Keratinocyte (primary cell): Measurements from ENCODE around the gene SIX6. TPM values are rescaled to one million over a fixed set of nuclear protein-coding genes. Genes with fewer than 3 reads are reported as not detected.

Experiments used
- DNase-seq: peaks from one replicate; pipeline ENCODE4 v3.0.0-alpha.2; 2011; ENCODE audit warnings: low read depth, missing footprints, low spot score
- FAIRE-seq: peaks from 2 replicates; lab custom pipeline; 2011; peaks lifted over from hg19 to GRCh38; lab: Jason Lieb, UNC
- H2AFZ ChIP-seq: 2 replicates; pipeline ENCODE4 v1.6.0; 2012; ENCODE audit warnings: low read length, control low read depth, inconsistent platforms; ENCODE audit not compliant: control insufficient read depth
- H3K27ac ChIP-seq: 2 replicates; pipeline ENCODE4 v1.5.1; 2011; ENCODE audit warnings: low read length; ENCODE audit not compliant: control insufficient read depth, insufficient read depth
- H3K27me3 ChIP-seq: 3 replicates; pipeline ENCODE4 v1.6.0; 2011; ENCODE audit warnings: low read length; ENCODE audit not compliant: control insufficient read depth, insufficient read depth; ENCODE audit errors: extremely low read depth
- H3K36me3 ChIP-seq, 2 experiments: 2 replicates in 1 of 2; 3 replicates in 1 of 2; pipeline ENCODE4 v1.5.1; 2011; ENCODE audit warnings: low read length in 2 of 2, mild to moderate bottlenecking in 1 of 2; ENCODE audit not compliant: control insufficient read depth in 2 of 2, insufficient read depth in 2 of 2; ENCODE audit errors: extremely low read depth in 1 of 2
- H3K4me1 ChIP-seq: 3 replicates; pipeline ENCODE4 v1.5.1; 2011; ENCODE audit warnings: low read length; ENCODE audit not compliant: control insufficient read depth, insufficient read depth; ENCODE audit errors: extremely low read depth
- H3K4me2 ChIP-seq: 3 replicates; pipeline ENCODE4 v1.6.0; 2011; ENCODE audit warnings: low read depth, low read length; ENCODE audit not compliant: control insufficient read depth, insufficient read depth; ENCODE audit errors: extremely low read depth
- H3K4me3 ChIP-seq, 3 experiments: fragments of 200-600 bp in 1 of 3; sonication (generic) in 1 of 3; 2 replicates in 2 of 3; 3 replicates in 1 of 3; pipeline ENCODE4 v1.5.1; 2011 to 2016; ENCODE audit warnings: low read length in 3 of 3, mild to moderate bottlenecking in 3 of 3, control low read depth in 2 of 3, inconsistent platforms in 1 of 3, low read depth in 1 of 3, mixed read lengths in 1 of 3, mixed run types in 1 of 3, moderate library complexity in 1 of 3; ENCODE audit not compliant: control insufficient read depth in 2 of 3, insufficient read depth in 2 of 3; ENCODE audit errors: extremely low read depth in 1 of 3
- H3K79me2 ChIP-seq: 2 replicates; pipeline ENCODE4 v1.6.0; 2012; ENCODE audit warnings: low read length; ENCODE audit not compliant: control insufficient read depth, insufficient read depth
- H3K9ac ChIP-seq: 3 replicates; pipeline ENCODE4 v1.6.0; 2011; ENCODE audit warnings: low read length; ENCODE audit not compliant: control insufficient read depth, insufficient read depth; ENCODE audit errors: extremely low read depth
- H3K9me1 ChIP-seq: 3 replicates; pipeline ENCODE4 v1.6.0; 2011; ENCODE audit warnings: low read length; ENCODE audit not compliant: control insufficient read depth, insufficient read depth; ENCODE audit errors: extremely low read depth
- H3K9me3 ChIP-seq: 2 replicates; pipeline ENCODE4 v1.5.1; 2012; ENCODE audit warnings: low read depth, low read length; ENCODE audit not compliant: control insufficient read depth
- H4K20me1 ChIP-seq: 3 replicates; pipeline ENCODE4 v1.6.0; 2011; ENCODE audit warnings: low read length; ENCODE audit not compliant: control insufficient read depth, insufficient read depth; ENCODE audit errors: extremely low read depth
- EZH2 ChIP-seq: IDR thresholded peaks from one replicate; pipeline ENCODE4 v1.6.1; 2012; ENCODE audit warnings: inconsistent platforms, mild to moderate bottlenecking, low read length, moderate library complexity
- dilution Hi-C: fragments of 300-500 bp; cut with MboI; formaldehyde crosslinking; loops from one replicate; pipeline ENCODE4 v1.7.0; 2020; ENCODE audit warnings: low sequenced_read_pairs; ENCODE audit not compliant: extremely low pct_ligation_motif_present
- polyA plus RNA-seq, 5 experiments: library from polyadenylated mRNA; depleted of rRNA in 3 of 5; stranded (reverse) in 3 of 5; stranded (forward) in 1 of 5; unstranded in 1 of 5; fragments of >200 nt; gene quantifications; 1 replicate in 1 of 5; 2 replicates in 3 of 5; 3 replicates in 1 of 5; pipeline versions ENCODE4 v1.2.1 to v1.2.3, GENCODE V29; 2011 to 2012; ENCODE audit warnings: missing spikeins in 2 of 5, low read depth in 1 of 5, low replicate concordance in 1 of 5
- TF ChIP-seq, protein P1 (sequence below), 3 experiments: IDR thresholded peaks in 1 of 3; conservative IDR thresholded peaks in 1 of 3; optimal IDR thresholded peaks in 1 of 3; 2 replicates in 2 of 3; 3 replicates in 1 of 3; pipeline versions ENCODE3 to v1.5.1; 2011; ENCODE audit warnings: low read length in 3 of 3, mild to moderate bottlenecking in 3 of 3, moderate library complexity in 2 of 3, control low read depth in 1 of 3, inconsistent platforms in 1 of 3; ENCODE audit not compliant: insufficient read depth in 2 of 3; ENCODE audit errors: extremely low read depth in 1 of 3

Gene SIX6
- polyA plus RNA-seq, 1 donor (not counting 4 experiments of a cell fraction or from before 2014, with no cell fraction given): not detected

DNA sequence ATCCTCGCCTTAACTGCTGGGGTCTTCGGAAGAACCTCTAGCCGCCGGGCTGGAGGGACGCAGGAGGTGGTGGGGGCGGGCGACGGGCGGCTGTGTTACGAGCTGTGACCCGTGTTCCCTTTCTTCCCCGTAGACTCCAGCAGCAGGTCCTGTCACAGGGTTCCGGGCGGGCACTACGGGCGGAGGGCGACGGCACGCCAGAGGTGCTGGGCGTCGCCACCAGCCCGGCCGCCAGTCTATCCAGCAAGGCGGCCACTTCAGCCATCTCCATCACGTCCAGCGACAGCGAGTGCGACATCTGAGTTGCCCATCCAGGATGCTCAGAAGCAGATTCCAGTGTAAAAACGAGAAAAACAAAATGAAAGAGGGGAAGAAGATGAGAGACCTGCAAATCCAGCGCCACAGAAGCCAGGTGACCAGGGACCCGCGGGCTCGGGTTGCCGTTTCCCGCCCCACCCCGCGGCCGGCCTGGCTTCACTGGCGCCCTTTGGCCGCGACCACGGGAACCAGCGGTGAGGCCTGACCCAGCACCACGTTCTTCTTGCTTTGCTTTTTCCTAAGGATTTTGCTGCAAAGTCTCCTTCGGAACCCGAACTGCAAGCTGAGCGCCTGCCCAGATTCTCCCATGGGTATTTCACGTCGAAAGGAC is 2.1 kb downstream of the SIX6 start:
- no peaks in the 10 kb centered on the region for H3K9me1 ChIP-seq
- H3K9me3 ChIP-seq: no peaks in the 10 kb centered on the region
- dilution Hi-C loops: no loop called here
- no peak overlapping the region for H3K9ac ChIP-seq
- H3K27me3 ChIP-seq: peaks cover 100% of the 10 kb centered on the region
- no peaks in the 10 kb centered on the region for H3K79me2 ChIP-seq
- DNase-seq: no peak
- no peak overlapping the region for H3K4me2 ChIP-seq
- H3K36me3 ChIP-seq: no peaks in the 10 kb centered on the region
- H4K20me1 ChIP-seq: peaks cover 2% of the 10 kb centered on the region
- peak; percentile 82 for TF ChIP-seq EZH2
- TF ChIP-seq, protein P1, sequence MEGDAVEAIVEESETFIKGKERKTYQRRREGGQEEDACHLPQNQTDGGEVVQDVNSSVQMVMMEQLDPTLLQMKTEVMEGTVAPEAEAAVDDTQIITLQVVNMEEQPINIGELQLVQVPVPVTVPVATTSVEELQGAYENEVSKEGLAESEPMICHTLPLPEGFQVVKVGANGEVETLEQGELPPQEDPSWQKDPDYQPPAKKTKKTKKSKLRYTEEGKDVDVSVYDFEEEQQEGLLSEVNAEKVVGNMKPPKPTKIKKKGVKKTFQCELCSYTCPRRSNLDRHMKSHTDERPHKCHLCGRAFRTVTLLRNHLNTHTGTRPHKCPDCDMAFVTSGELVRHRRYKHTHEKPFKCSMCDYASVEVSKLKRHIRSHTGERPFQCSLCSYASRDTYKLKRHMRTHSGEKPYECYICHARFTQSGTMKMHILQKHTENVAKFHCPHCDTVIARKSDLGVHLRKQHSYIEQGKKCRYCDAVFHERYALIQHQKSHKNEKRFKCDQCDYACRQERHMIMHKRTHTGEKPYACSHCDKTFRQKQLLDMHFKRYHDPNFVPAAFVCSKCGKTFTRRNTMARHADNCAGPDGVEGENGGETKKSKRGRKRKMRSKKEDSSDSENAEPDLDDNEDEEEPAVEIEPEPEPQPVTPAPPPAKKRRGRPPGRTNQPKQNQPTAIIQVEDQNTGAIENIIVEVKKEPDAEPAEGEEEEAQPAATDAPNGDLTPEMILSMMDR (optimal IDR thresholded peaks at IDR 0.05 in 1 of 3, IDR thresholded peaks at IDR 0.05 in 1 of 3, conservative IDR thresholded peaks at IDR 0.05 in 1 of 3; ENCODE audit: extremely low read depth in 1 of 3, insufficient read depth in 2 of 3, low read length in 3 of 3): no peak
- no peak overlapping the region for H3K27ac ChIP-seq
- H2AFZ ChIP-seq: no peak overlapping the region
- no peak for FAIRE-seq
- H3K4me1 ChIP-seq: no peaks in the 10 kb centered on the region
- H3K4me3 ChIP-seq: no peak overlapping the region

DNA sequence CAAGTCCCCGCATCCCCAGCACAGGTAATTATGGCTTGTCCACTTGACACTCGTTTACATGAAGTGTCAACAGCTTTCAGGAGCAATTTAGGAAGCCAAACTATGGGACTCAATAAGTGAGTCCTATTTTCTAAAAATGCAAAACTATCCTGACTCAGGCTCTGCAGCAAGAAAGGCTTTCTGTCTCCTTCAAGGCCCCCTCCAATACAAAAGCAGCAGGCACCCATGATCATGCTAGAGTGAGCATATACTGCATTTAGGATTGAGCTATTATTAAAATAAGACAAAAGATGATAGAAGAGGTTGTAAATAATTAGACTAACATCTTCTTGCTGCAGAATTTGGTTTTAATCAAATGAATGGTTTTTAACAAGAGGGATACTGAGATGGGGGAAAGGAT is 3.2 kb downstream of the SIX6 start:
- no peak overlapping the region for H2AFZ ChIP-seq
- H3K9ac ChIP-seq: no peak overlapping the region
- no peak for TF ChIP-seq EZH2
- TF ChIP-seq, protein P1 (optimal IDR thresholded peaks at IDR 0.05 in 1 of 3, IDR thresholded peaks at IDR 0.05 in 1 of 3, conservative IDR thresholded peaks at IDR 0.05 in 1 of 3; ENCODE audit: extremely low read depth in 1 of 3, insufficient read depth in 2 of 3, low read length in 3 of 3): no peak
- no peaks in the 10 kb centered on the region for H3K36me3 ChIP-seq
- no peaks in the 10 kb centered on the region for H3K9me1 ChIP-seq
- H3K4me1 ChIP-seq: no peaks in the 10 kb centered on the region
- H3K27ac ChIP-seq: no peak overlapping the region
- DNase-seq (no peak), FAIRE-seq (no peak)
- dilution Hi-C loops: no loop called here
- H3K4me3 ChIP-seq: no peak overlapping the region
- H3K79me2 ChIP-seq: no peaks in the 10 kb centered on the region
- no peaks in the 10 kb centered on the region for H4K20me1 ChIP-seq
- H3K9me3 ChIP-seq: no peaks in the 10 kb centered on the region
- H3K27me3 ChIP-seq: peaks cover 99% of the 10 kb centered on the region
- H3K4me2 ChIP-seq: no peak overlapping the region
